NCI-H2171 treated with DMSO at 0.1 percent for 48 hours (cell line): ENCODE measurements around the gene PACSIN2.
A peak's percentile ranks its signal among the peaks of the same experiment; 100 is the strongest.
"Not testable (repeated sequence)": the region's sequence is repeated elsewhere in the genome, so short reads cannot be mapped to it uniquely, and the experiment has no call there.

ENCODE experiments used
- DNase-seq: peaks from one replicate; lab custom pipeline; 2025; lab: John Stamatoyannopoulos, UW

The PACSIN2 gene, protein sequence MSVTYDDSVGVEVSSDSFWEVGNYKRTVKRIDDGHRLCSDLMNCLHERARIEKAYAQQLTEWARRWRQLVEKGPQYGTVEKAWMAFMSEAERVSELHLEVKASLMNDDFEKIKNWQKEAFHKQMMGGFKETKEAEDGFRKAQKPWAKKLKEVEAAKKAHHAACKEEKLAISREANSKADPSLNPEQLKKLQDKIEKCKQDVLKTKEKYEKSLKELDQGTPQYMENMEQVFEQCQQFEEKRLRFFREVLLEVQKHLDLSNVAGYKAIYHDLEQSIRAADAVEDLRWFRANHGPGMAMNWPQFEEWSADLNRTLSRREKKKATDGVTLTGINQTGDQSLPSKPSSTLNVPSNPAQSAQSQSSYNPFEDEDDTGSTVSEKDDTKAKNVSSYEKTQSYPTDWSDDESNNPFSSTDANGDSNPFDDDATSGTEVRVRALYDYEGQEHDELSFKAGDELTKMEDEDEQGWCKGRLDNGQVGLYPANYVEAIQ

DNA sequence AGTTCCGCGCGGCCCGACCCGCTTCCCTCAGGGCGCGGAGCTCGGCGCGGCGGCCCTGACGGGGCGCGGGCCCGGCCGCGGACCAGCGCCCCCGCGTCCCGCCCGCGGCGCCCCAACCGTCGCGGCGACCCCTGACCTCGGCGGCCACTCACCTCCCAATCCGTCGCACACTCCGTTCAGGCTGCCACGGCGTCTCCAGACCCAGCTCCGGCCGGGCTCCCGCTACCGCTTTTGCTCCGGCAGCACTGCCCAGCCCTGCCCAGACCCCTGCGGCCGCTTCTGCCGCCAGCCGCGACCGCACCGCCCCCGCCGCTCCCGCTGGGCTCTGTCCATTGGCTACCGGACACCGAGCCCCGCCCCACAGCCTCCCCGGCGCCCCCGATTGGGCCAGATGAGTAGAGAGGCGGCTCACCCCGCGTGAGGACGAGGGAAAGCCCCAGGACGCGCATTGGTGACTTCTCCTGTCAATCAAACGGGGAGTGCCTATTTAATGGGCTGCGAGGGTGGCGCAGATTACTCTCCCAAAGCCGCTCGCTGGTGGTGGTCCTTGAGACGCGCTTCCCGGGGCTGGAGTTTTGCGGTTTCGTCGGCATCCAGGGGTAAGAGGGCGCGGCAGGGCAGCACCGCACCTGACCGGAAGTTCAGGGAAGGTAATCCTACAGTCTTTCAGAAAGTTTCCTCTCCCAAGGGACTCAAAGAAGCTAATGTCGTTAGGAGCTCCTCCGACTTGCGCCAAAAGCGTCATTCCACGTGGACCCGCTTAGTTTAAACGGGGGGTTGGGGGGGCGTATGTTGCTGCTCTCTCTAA, at the start of gene PACSIN2:
PACSIN2 (minus strand) TSS at position 281 of the 808 bp plus-strand sequence. CDS start 103,069 bp downstream, outside the sequence.
- peak; percentile 95 for DNase-seq

DNA sequence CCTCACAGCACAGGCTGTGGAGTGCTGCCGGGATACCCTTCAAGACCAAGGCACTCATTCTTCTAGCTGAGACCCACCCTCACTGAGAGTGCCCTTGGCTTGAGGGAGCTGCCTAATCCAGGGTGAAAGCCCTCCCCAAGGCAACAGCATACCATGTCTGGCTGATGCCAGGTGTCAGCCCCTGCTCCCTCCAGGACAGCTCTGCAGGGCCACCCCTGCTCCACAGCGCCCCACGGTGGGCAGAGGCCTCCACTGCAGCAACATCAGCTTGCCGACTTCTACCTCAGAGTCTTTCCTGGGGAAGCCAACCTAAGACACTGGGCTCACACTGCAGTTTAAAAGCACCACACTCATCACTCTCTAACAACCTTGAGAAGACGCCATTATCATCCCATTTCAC, 45.2 kb upstream of the PACSIN2 start:
- no peak for DNase-seq

DNA sequence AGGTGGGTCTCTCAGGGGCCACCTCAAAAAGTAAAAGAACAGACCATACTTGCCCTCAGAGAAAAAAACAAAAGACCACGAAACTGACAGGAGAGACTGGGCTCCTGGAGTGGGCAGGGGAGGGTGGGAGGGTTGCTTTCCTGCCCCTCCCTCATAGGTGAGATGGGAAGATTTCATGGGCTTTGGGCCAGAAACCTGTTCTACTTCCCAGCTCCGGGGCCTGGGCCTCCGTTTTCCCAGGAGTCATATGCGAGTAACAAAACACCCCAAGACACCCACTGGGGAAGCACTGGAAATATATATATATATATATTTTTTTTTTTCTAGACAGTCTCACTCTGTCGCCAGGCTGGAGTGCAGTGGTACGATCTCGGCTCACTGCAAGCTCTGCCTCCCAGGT, 42.7 kb upstream of the PACSIN2 start:
- no peak for DNase-seq

DNA sequence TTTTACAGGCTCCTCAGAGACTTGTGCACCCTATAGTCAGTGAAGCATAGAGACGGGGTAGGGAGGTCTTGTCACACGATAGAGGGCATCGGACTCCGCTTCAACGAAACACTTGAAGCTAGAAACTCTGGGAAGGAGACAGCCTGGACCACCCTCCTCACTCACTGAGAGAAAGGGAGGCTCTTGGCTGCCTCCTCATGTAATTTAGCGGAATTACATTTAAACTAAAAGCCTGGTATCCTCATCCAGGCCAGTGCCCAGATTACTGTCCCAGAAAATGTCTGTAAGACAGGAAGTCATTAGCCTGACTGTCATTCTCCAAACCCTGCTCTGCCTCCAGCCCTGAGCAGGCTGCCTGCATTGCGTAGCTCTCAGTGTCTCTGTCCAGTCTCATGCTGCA, 38.2 kb upstream of the PACSIN2 start:
- no peak for DNase-seq

DNA sequence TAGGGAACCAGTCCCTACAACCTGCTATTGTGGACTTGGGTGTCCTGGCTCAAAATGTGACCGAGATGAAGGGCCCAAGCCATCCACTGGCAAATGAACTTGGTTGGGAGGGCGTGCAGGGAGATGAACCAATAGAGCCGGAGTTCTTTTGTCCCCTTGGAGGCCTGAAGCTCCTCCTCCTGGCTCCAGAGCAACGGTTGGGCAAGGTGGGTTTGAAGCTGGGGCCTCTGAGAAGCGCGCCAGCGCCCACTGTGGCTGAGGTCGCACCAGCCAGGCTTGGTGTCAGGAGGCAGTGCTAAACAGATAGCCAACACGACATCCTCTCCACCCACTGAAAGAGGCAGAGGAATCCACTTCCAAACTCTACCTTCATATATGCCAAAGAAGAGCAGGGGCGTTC, 36.0 kb upstream of the PACSIN2 start:
- DNase-seq: no peak

DNA sequence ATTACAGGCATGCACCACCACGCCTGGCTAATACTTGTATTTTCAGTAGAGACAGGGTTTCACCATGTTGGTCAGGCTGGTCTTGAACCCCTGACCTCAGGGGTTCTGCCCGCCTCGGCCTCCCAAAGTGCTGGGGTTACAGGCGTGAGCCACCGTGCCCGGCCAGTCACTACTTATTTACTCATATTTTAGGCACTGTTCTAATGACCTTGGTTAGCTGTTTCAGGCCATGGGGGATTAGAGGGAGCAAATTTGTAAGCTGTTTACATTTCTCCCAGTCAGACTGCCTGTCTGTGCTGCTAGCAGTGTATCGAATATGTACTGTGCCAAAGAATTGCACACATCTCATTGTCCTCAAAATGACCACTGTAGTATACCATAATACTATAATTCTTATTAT, 32.7 kb upstream of the PACSIN2 start:
- DNase-seq: no peak

DNA sequence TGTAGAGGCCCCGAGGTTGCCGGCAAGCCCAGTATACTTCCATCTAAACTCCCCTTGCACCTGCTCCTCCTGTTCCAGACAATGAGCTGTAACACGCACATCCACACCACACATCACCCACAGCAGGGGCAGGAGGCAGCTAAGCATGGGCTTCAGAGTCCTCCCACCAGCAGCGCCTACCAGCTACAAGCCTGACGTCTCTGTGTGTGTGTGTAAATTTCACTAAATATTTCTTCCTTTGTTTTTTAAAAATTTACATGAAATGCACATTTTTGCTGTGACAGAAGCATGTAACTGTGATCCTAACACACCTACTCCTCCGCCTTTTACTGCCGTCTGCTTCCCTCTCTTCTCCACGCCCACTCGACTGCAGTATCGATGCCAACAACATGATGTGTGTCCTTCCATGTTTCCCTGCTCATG, 29.4 kb upstream of the PACSIN2 start:
- no peak for DNase-seq

DNA sequence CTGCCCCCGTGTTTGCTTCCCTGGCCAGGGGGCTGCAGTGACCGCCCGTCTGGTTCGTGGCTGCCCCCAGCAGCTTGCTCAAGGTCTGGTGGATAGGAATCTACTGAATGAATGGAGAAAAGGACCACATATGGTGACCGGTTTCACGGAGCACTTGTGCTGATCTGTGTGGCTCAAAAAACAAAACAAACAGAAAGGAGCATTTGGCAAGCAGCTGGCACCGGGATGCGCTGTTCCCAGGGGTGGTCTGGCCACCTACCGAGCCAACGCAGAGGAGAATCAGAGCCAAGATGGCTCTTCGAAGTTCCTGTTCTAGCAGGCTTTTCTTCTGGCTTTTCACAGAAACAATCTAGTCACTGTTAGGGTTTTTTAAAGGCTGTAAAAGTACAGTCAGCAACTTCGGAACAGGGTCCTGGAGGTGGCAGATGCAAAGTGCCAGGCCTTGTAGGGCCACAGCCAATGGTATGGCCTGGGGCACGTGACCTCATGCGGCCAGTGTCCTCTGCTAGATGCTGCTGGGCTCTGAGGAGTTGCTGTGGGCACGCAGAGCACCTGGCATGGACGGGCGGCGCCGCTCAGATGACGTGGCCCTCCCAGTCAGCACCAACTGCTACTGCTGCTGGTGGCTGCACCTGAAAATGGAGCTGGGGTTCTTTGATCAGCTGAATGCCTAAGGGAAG, 27.3 kb upstream of the PACSIN2 start:
- DNase-seq: peak; percentile 96

DNA sequence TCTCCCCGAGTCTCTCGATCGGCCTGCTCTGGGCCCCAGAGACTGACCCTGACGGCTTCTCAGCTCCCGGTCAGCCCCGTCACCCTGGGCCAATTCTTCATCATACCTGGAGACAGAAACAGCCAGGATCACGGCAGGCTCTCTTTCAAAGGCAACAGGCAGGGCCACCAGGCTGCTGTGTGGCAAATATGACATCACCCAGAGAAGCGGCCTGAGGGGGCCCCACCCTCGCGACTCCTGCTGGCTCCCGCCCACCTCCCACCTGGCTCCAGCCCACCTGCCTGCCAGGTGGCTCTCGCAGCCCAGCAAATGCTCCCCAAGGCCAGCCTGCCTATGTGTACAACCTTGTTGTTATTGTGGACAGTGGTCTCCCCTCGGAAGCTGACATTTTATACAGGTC, 24.9 kb upstream of the PACSIN2 start:
- DNase-seq: peak; percentile 78

DNA sequence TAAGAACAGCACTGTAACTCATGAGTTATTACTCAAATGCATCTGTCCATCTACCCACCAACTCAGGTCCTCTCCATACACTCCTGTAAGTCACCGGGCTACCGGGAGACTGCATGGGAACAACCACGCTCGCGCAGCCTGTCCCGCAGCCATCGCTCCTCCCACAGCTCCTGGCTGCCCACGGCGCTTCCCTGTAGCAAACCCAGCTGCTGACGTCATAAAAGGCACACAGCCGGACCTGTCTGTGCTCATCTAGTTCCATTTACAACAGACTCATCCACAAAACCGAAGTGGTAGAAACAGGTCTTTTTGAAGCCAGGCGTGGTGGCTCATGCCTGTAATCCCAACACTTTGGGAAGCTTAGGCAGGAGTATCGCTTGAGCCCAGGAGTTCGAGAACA, 23.4 kb upstream of the PACSIN2 start:
- DNase-seq: no peak

DNA sequence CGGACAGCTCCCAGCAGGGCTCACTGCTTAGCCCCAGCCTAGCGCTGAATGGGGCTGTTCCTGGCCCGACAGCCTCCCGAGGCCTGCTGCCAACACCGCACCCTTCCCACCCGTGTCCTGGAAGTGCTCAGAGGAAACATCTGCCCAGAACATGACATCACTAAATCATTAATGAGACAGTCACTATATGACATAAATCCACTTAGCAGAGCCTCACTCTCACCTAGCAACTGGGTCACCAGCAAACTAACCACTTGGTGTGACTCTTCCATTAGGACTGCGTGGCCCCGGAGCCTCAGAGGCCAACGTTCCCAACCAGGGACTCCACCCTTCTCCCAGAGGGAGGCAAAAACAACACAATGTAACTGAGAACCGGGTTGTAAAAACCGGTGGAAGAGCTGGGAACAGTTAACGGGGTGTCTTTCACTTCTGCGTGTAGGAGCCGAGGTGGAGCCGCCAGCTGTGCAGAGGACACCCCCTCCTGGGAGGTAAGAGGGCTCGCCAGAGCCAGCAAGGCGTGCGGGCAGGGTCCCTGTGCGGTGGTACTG, 21.4 kb upstream of the PACSIN2 start:
- peak; percentile 29 for DNase-seq

DNA sequence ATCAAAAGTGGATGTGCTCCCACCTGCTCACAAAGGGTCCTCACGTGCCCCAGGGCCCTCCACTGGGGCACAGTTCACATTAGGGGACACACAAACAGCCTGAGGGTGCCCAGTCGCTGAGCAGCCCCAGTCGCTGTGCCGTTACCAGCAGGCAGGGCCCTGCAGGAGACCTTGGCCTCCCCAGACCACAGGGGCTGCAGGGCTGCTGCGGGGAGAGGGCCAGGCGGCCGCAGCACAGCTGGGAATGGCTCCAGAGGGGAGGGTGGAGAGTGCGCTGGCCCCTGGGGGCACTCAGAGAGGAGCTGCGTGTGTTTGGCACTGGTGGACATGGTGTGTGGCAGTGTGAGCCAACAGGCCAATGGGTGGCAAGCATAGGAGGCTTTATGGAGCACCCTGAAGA, 20.3 kb upstream of the PACSIN2 start:
- no peak for DNase-seq

DNA sequence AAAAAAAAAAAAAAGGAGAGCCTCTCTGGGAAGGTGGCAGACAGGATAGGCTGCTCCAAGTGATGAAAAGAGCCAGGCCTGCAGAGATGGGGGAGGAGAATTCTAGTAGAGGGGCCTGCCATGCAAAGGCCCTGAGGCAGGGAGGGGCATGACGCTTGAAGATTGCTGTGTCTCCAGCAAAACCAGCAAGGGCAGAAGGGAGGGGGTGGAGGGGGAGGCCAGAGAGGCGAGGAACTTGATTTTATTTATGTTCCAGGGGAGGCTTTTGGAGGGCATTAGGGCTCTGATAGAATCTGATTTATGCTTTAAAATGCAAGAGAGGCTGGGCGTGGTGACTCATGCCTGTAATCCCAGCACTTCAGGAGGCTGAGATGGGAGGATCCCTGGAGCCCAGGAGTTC, 16.7 kb upstream of the PACSIN2 start:
- DNase-seq: no peak

DNA sequence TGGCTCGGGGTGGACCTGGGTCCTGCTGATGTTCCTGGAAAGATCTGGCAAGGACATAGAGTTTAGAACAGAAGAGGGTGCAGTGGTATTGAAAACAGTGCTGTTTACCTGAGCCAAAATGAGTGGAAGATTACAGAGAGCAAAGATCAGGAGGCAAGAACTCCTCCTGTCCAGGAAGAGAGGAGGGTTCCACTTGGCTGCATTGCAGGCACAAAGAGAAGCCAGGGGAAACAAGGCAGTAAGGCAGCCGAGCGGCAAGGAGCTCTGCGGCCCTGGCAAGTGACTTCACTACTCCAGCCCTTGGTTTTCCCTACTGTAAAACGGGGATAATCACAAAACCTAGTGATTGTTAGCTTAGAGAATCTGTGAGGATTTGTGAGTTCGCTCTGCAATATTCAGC, 3.7 kb upstream of the PACSIN2 start:
- no peak for DNase-seq

DNA sequence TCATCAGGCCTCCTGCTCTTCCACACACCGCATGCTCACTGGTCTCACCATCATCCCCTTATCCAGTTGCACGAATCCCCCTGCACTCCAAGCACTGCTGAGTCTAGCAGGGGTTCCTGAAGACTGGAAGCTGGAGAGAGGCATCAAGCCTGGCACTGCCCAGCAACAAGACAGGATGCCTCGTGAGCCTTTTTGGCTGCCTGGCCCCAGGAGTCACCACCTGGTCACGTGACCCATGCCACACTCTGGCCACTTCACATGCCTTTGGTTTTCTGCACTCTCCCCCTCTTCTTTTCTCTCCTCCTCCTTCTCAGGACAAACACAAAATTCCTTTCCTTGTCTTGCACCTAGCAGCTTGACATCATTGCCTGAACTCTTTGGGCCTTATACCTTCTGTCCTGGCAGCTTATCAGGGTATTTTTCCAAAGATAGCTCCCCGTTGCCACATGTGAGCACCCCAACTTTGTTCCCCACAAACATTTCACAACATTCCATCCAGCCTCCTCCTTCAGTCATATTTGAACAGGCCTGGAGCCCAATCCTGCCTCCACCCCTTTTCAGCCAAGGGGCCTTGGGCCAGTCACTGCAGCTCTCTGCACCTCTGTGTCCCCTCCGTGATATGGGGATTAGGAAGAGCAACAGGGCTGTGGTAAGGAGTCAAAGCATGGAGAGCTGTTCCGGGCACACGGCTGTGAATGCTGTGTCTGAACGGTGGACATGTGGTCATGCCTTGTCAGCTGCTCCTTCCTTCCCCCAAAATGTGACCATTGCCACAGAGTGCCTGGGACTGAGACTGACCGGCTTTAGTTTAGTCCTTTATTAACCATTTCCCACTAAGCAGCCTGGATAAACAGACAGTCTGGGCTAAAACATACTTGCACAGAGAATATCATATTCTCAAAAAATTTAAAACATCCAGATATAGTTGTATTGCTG, 2.8 kb upstream of the PACSIN2 start:
- DNase-seq: no peak

DNA sequence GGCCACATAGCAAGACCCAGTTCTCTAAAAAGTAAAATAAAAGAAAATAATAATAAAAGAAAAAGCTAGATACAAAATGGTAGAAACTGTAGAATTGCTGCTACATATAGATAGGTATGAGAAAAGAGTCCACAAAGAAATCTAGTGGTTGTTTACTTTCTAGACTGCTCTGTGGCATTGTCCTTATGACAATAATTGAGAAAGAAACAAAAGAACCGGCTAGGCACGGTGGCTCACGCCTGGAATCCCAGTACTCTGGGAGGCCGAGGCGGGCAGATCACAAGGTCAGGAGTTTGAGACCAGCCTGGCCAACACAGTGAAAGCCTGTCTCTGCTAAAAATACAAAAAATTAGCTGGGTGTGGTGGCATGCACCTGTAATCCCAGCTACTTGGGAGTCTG, 1.2 kb upstream of the PACSIN2 start:
- DNase-seq: not testable (repeated sequence)

DNA sequence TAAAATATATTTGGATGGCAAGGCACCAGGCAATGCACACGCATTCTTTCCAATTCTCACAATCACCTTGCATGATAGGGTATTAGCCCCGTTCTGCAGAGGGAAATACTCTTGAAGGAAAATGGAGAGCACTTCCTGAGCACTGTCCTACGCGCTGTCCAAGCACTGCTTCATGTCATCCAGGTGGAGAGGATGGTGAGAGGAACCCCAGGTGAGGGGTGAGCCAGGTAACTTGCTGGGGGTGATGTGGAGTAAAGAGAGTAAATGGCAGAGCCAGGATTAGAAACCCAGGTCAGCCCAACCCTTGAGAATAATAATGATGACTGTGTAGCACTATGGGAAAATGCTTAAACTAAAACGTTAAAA, 711 bp upstream of the PACSIN2 start:
- DNase-seq: no peak

DNA sequence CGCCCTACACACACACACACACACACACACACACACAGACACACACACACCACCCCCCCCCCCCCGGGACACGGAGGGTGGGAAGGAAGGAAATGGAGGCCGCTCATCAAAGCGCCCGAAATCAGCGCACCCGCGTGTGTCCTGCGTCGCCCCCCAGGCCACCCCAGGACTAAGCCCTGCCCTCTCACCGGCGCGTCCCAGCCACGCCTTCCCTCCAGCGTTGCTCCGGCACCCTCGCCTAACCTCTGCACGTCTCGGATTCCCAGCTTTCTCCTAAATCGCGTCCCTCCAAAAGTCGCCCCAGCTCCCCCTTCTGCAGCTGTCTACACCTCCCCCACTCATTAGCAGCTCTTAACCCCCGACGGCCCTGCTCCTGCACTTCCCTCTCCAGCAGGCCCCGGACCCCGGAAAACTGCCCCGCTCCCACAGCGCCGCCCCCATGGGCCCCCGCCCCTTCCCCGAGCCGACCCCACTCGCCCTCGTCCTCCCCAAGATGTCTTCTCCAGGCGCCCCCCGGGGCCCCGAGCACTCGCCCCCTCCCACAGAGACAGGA, 557 bp downstream of the PACSIN2 start:
- peak; percentile 64 for DNase-seq

DNA sequence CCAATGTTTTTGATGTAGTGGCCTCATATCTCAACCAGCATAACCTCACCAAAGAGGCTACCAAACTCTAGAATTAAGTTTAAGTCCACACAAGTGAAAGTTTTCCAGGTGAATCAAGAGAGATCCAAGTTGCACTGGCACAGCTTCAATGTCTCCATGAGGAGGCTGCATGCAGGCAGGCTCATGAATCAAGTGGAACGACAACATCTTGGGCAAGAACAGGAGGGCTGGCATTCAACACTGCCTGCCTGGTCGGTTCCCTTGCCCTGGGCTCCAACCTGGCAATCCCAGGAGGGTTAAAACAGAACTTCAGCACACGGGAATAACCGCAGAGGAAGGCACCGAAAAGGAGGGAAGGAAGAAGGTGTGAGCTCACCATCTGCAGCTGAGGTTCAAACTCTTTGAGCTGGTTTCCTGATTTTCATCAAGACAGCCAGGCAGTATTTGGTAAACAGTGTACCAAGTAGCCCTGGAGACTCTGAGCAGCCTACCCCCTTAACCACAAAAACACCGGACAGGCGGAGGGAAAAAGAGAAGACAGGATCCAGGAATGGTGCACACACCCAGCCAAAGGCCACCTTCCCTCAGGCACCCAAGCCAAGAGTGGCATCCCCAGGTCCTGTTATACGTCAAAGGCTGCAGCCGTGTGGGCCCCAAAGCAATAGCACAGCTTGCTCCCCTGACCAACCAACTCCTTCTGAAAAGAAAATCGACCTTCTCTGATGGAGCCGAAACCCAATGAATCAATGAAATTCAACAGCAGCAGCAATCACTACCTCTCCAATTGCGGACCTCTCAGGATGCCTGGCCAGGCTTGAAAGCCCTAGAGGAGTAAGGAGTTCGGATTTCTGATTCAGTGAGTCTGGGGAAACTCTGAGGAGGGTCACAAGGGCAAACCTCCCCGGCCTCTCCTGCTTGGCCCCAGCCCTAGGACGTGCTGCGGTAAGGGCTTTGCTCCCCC, 1.3 kb downstream of the PACSIN2 start:
- DNase-seq: no peak

DNA sequence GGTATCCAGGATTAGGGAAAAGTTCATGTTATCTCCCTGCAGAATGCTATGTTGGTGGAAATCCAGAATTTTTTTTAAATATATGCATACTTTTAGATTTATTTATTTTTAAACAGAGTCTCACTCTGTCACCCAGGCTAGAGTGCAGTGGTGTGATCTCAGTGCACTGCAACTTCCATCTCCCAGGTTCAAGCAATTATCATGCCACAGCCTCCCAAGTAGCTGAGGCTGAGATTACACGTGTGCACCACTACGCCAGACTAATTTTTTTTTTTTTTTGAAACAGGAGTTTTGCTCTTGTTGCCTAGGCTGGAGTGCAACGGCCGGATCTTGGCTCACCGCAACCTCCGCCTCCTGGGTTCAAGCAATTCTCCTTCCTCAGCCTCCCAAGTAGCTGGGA, 2.6 kb downstream of the PACSIN2 start:
- DNase-seq: no peak
